ENCODE results near the gene ENOX1. TPM values are rescaled to one million over a fixed set of nuclear protein-coding genes. Genes with fewer than 3 reads are reported as not detected.

The ENOX1 gene
- total RNA-seq, 4 donors from 2014 or later = 3.6 to 18.7 (median 5.7) TPM

DNA sequence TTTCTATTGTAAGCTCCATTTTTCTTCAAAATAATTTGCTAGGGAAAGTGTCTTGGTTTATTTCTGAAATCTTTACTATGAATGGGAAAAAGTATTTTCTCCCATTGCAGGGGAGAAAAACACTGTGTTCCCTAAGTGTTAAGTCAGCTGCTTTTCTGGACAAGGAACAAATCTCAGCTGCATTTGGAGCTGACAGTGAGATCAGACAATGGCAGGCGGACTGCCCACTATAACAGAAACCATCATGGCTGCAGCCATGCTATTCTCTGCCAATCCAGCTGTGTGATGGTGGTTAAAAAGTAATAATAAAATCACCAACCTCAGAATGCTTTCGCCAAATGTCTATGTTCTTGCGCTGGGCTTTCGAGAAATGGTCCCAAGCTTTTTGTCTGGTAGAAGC, 460.7 kb downstream of the ENOX1 start:
- Histone ChIP-seq H3K27me3 (no peaks in the 10 kb centered on the region), H3K4me3 (no peak overlapping the region), H3K9me3 (no peaks in the 10 kb centered on the region), H3K4me1 (no peaks in the 10 kb centered on the region), H3K27ac (no peak overlapping the region), H3K36me3 (no peaks in the 10 kb centered on the region)
- TF ChIP-seq, protein P1, sequence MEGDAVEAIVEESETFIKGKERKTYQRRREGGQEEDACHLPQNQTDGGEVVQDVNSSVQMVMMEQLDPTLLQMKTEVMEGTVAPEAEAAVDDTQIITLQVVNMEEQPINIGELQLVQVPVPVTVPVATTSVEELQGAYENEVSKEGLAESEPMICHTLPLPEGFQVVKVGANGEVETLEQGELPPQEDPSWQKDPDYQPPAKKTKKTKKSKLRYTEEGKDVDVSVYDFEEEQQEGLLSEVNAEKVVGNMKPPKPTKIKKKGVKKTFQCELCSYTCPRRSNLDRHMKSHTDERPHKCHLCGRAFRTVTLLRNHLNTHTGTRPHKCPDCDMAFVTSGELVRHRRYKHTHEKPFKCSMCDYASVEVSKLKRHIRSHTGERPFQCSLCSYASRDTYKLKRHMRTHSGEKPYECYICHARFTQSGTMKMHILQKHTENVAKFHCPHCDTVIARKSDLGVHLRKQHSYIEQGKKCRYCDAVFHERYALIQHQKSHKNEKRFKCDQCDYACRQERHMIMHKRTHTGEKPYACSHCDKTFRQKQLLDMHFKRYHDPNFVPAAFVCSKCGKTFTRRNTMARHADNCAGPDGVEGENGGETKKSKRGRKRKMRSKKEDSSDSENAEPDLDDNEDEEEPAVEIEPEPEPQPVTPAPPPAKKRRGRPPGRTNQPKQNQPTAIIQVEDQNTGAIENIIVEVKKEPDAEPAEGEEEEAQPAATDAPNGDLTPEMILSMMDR (IDR thresholded peaks at IDR 0.05) = no peak
- TF ChIP-seq POLR2A (IDR thresholded peaks at IDR 0.05) = no peak
- no peak for DNase-seq
- intact Hi-C loops (cut with DNase I; ENCODE audit: low total_unique reads) = no loop called here

DNA sequence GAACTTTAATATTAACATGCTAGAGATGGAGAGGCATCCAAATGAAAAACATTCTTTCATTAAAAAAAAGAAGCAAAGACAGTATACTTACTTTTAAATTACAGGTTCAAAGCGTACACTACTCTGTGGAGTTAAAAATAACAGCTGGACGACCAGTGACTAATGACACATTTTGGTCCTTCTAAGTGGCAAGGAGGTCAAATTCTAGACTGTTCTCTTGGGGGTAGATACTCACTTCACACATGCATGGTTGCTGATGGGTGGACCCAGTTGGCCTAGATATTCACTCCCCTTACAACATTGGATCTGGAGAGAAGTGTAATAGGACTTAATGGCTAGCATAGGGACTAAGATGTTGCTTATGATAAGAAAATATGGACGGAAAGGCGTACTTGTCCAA, 461.1 kb downstream of the ENOX1 start:
- no peaks in the 10 kb centered on the region for H3K27me3 ChIP-seq
- no peaks in the 10 kb centered on the region for H3K4me1 ChIP-seq
- no peak for TF ChIP-seq POLR2A (IDR thresholded peaks at IDR 0.05)
- TF ChIP-seq, protein P1 (IDR thresholded peaks at IDR 0.05) = no peak
- no peak overlapping the region for H3K4me3 ChIP-seq
- DNase-seq = no peak
- intact Hi-C loops (cut with DNase I; ENCODE audit: low total_unique reads) = no loop called here
- no peak overlapping the region for H3K27ac ChIP-seq
- H3K36me3 ChIP-seq = no peaks in the 10 kb centered on the region
- H3K9me3 ChIP-seq = no peaks in the 10 kb centered on the region

DNA sequence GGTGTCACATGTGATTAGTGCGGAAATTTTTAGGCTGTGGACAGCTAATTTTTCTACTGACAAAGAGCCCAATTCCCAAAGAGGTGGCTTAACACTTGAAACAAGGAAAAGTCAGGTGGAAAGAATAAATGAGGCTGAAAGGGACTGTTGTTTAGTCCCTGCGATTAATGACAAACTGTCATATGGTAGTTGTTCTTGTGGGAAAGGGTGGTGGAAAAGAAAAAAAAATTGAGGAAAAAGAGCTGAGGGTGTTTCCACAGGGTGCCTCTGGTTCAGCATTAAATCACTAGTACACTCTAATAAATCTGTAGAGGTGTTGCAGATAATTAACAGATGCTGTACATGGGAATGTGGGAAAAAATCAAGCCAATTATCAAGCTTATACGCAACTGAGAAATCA, 462.6 kb downstream of the ENOX1 start:
- intact Hi-C loops (cut with DNase I; ENCODE audit: low total_unique reads) = no loop called here
- no peak for DNase-seq
- TF ChIP-seq, protein P1 (IDR thresholded peaks at IDR 0.05) = no peak
- TF ChIP-seq POLR2A (IDR thresholded peaks at IDR 0.05) = no peak
- Histone ChIP-seq H3K36me3 (no peaks in the 10 kb centered on the region), H3K27ac (no peak overlapping the region), H3K27me3 (no peaks in the 10 kb centered on the region), H3K4me3 (no peak overlapping the region), H3K4me1 (no peaks in the 10 kb centered on the region), H3K9me3 (no peaks in the 10 kb centered on the region)

DNA sequence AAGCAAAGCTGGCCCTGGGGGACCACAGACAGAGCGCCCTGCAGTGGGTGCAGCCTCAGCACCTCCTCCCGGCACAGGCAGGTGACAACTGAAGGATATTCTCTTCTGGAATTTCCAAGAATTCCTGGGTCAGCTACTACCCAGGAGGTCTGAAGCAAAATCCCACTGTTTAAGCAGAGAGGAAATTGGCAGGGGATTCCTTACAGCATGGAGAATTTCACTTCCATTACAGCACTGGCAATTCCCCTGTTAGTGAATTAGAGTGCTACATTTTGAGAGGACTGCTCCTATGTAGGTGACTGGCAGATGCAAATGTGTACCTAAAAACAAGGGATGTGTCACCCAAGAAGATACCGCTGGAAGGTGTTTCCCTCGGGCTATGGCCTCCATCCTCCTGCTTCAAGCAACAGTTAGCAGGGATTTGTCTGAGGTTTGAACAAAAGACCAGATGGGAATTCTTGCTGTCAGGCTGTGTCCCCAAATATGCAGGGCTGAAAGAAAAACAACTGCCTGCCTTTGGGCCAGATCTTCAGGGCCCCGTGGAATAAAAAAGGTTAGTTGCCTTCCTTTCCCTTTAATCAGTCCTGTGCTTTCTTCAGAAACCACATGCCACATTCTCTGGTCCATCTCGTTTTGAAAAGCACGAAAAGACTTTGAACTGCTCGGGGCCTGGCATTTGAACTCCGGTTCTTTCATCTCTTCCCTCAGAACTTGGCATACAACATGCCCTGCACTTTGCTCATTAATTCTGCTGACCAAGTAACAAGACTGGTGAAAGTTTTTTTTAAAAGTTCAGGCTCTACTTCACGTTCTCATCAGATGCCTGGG, 466.9 kb downstream of the ENOX1 start:
- Histone ChIP-seq H3K4me3 (no peak overlapping the region), H3K27me3 (no peaks in the 10 kb centered on the region), H3K9me3 (no peaks in the 10 kb centered on the region), H3K36me3 (no peaks in the 10 kb centered on the region), H3K27ac (no peak overlapping the region), H3K4me1 (no peaks in the 10 kb centered on the region)
- no peak for DNase-seq
- intact Hi-C loops (cut with DNase I; ENCODE audit: low total_unique reads) = no loop called here
- no peak for TF ChIP-seq POLR2A (IDR thresholded peaks at IDR 0.05)
- TF ChIP-seq, protein P1 (IDR thresholded peaks at IDR 0.05) = no peak

DNA sequence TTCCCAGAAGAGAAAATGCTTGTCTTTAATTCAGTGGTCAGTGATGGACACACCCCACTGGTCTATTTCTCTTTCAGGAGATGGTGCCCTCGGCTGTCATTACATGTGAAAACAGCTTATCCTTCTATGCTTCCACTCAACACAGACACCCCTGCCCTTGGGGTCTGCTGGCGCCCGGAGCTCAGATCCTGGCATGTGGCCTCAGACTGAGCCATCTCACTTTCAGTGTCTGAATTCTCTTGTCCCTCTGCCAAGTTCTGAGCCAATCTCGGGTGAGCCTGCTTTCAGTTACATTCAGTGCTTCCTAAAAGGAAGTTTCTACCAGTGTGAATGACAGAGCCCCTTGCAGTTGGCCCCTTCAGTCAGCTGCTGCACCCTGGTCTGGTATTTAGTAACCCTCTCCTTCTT, 469.8 kb downstream of the ENOX1 start:
- no peaks in the 10 kb centered on the region for H3K36me3 ChIP-seq
- TF ChIP-seq, protein P1 (IDR thresholded peaks at IDR 0.05) = no peak
- TF ChIP-seq POLR2A (IDR thresholded peaks at IDR 0.05) = no peak
- H3K4me1 ChIP-seq = no peaks in the 10 kb centered on the region
- no peak overlapping the region for H3K4me3 ChIP-seq
- H3K27ac ChIP-seq = no peak overlapping the region
- H3K27me3 ChIP-seq = no peaks in the 10 kb centered on the region
- DNase-seq = peak in 1 of 2 donors; percentile 19
- H3K9me3 ChIP-seq = no peaks in the 10 kb centered on the region
- intact Hi-C loops (cut with DNase I; ENCODE audit: low total_unique reads) = no loop called here
